HG03439 (cell line): ENCODE results near the gene ZNF716.
"Not testable (repeated sequence)": the region's sequence is repeated elsewhere in the genome, so short reads cannot be mapped to it uniquely, and the experiment has no call there.

Experiments
- ATAC-seq: cut with Tn5 transposase; IDR thresholded peaks from one replicate; pipeline ENCODE4 v1.9.1; 2021; ENCODE audit warnings: mild to moderate bottlenecking, moderate library complexity; ENCODE audit not compliant: unreplicated experiment

ZNF716 gene

DNA sequence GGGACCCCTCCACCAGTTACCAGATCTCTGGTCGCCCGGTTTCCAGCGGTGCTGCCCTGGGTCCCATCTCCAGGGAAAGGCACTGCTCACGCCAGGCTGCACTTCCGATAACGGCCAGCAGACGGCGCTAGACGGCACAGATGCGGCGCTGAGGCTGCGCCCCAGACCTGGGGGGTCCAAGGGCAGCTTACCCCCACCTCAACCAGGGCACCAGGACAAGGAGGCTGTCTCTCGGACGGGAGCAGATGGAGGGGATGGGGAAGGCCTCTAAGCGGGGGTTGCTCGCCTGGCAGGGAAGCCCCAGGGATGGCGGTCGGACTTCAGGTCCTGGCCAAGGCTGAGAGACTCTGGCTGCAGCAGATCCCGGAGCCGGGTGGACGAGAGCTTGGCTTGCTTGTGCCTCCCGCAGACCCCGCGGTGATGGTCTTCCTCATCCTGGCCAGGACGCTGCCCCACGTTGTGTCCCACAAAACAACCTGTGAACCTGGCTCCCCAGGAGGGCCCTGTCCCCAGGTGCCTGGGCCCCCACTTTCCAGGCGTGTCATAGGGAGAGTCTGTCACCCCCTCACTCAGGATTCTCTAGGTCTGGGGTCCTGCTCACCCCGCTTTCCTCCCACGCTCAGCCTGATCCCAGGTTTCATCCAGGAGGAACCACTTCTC is 23.9 kb upstream of the ZNF716 start:
- no peak for ATAC-seq

DNA sequence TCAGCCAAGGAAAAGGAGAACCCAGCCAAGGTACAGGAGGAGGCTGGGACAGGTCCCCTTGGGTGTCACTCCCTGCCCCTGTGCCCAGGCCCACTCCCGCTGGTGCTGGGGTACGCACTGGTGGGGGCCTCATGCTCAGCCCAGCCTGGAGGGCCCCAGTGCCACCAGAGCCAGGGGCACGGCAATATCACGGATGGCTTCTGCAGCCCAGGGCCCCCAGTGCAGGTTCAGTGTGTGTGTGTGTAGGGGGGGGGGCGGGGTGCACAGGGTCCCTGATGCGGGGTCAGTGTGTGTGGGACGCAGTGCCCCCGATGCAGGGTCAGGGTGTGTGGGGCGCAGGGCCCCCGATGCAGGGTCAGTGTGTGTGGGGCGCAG is 23.4 kb upstream of the ZNF716 start:
- no peak for ATAC-seq

GRCh38 chr7:57427146-57427545 is 22.8 kb upstream of the ZNF716 start:
- no peak for ATAC-seq

GRCh38 chr7:57427594-57427993 is 22.4 kb upstream of the ZNF716 start:
- ATAC-seq = no peak

DNA sequence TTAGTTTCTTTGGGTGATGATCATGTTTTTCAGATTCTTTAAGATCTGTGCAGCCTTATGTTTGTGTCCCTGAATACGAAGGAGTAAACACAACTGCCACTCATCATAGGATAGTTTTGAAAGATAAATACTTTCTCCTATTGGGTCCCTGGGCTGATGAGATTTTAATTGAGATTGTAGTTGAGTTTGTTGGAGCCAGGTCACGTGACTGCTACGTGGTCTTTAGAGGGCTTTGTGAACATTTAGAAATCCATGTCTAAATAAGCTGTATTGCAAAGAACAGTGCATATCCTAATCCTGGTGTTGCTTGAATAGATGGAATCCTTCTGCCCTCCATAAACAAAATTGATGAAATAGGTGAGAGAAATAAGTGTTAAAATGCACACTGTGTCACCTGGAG is 17.4 kb upstream of the ZNF716 start:
- no peak for ATAC-seq

GRCh38 chr7:57437581-57437980 is 12.4 kb upstream of the ZNF716 start:
- ATAC-seq = no peak

DNA sequence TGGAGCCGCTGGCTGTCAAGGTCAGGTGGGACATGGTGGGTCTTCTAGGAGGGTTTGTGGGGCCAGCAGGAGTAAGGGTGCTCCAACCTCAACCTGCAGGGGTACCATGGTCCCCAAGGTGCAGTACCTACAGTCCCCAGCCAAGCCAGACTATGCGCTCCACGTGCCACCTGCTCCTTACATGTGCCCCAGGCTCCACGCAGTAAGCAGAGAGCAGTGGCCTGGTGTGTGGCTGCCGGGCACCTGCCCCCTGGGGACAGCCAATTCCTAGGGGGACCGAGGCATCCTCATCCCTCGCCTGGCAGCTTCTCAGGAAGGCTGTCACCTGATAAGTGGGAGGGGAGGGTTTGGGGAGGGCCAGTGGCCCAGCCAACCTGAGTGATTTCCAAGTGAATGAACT is 11.7 kb upstream of the ZNF716 start:
- ATAC-seq = no peak

DNA sequence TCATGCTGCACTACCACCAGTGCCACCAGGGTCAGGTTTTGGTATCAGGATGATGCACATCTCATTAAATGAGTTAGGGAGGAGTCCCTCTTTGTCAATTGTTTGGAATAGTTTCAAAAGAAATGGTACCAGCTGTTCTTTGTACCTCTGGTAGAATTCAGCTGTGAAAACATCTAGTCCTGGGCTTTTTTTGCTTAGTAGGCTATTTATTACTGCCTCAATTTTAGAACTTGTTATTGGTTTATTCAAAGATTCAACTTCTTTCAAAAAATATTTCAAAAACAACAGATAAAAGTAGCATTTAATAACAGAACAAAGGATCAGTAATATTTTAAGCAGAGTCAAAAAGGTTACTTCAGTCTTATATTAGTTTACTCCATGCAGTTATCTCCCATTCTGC is 6.4 kb upstream of the ZNF716 start:
- ATAC-seq = no peak

GRCh38 chr7:57469186-57469828 is 19.3 kb downstream of the ZNF716 start:
- ATAC-seq = not testable (repeated sequence)

DNA sequence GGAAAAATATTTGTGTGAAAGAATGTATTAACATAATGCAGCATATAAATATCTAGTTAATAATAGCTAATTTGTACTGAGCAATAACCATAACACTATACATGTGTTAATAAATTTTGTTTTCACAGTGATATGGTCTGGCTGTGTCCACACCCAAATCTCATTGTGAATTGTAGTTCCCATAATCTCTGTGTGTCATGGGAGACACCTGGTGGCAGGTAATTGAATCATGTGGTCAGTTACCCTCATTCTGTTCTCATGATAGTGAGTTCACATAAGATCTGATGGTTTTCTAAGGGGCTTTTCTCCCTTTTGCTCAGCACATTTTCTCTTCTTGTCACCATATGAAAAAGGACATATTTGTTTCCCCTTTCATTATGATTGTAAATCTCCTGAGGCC is 30.3 kb downstream of the ZNF716 start:
- ATAC-seq = not testable (repeated sequence)

GRCh38 chr7:57485022-57485421 is 35.0 kb downstream of the ZNF716 start:
- ATAC-seq = not testable (repeated sequence)

- no peak for ATAC-seq
Measured at GRCh38 chr7:57487957-57488356, 38.0 kb downstream of the ZNF716 start.

DNA sequence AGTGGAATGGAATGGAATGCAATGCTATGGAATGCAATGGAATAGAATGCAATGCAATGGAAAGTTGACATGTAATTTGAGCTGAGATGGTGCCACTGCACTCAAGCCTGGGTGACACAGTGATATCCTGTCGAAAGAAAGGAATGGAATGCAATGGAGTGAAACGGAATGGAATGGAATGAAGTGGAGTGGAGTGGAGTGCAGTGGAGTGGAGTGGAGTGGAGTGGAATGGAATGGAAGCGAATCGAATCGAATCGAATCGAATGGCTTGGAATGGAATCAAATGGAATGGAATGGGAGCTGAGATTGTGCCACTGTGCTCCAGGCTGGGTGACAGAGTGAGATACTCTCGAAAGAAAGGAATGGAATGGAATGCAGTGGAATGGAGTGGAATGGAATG is 45.1 kb downstream of the ZNF716 start:
- not testable (repeated sequence) for ATAC-seq

DNA sequence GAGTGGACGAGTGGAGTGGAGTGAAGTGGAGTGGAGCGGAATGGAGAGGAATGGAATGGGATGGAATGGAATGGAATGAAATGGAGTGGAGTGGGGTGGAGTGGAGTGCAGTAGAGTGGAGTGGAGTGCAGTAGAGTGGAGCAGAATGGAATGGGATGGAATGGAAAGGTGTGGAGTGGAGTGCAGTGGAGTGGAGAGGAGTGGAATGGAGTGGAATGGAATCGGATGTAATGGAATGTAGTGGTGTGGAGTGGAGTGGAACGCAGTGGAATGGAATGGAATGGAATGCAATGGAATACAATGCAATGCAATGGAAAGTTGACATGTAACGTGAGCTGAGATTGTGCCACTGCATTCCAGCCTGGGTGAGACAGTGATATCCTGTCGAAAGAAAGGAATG is 46.4 kb downstream of the ZNF716 start:
- no peak for ATAC-seq

GRCh38 chr7:57505176-57505575 is 55.2 kb downstream of the ZNF716 start:
- no peak for ATAC-seq
